Neural cell (in vitro differentiated cells): ENCODE data around the gene SPTB.

Experiments used
- EZH2 ChIP-seq: fragments of 200-600, 300-800 bp; shearing (Covaris generic), sonication (generic); IDR thresholded peaks from 2 replicates; pipeline ENCODE4 v1.6.1; 2014; ENCODE audit warnings: antibody characterized with exemption, low read length, borderline replicate concordance, mild to moderate bottlenecking; ENCODE audit not compliant: insufficient read depth, poor library complexity, severe bottlenecking
- REST ChIP-seq: IDR thresholded peaks from 2 replicates; pipeline ENCODE4 v1.6.1; 2012; ENCODE audit warnings: borderline replicate concordance
- SMC3 ChIP-seq: fragments of 450-650 bp; conservative IDR thresholded peaks from 2 replicates; pipeline ENCODE4 v1.6.1; 2014; ENCODE audit warnings: antibody characterized with exemption, mild to moderate bottlenecking, moderate library complexity; ENCODE audit not compliant: poor library complexity
- TF ChIP-seq, protein P1 (sequence below): fragments of 450-650 bp; IDR thresholded peaks from 2 replicates; pipeline ENCODE4 v1.5.1; 2014; ENCODE audit warnings: antibody characterized with exemption, mild to moderate bottlenecking, moderate library complexity; ENCODE audit not compliant: poor library complexity, severe bottlenecking

DNA sequence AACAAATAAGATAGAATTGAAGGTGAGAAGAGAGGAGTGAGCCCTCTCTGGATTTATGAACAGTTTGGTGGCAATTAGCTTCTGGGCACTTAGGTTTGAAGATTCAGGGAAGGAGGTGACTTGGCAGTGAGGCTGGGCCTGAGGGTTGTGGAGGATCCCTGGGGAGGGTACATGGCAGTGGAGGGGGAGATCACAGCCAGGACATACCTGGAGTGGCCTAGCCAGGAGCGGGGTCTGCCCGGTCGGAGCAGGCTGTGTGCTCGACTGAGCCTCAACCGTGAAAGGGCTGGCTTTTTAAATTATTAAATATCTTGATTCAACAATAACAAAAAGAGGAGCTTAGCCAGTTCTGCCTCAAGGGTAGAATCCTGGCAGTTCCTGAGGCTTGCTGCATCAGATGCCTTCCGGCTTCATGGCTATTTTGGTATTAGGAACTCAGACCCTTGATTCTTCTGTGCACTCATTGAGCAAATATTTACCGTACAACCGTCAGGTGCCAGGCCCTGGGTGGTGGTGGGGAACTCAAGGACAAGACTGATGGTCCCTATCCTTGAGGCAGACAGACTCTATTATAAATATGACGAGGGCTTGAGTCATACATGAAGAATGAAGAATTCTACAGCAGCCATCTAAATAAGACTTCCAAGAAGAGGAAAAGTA is 73.4 kb downstream of the SPTB start:
- no peak for TF ChIP-seq SMC3
- TF ChIP-seq, protein P1, sequence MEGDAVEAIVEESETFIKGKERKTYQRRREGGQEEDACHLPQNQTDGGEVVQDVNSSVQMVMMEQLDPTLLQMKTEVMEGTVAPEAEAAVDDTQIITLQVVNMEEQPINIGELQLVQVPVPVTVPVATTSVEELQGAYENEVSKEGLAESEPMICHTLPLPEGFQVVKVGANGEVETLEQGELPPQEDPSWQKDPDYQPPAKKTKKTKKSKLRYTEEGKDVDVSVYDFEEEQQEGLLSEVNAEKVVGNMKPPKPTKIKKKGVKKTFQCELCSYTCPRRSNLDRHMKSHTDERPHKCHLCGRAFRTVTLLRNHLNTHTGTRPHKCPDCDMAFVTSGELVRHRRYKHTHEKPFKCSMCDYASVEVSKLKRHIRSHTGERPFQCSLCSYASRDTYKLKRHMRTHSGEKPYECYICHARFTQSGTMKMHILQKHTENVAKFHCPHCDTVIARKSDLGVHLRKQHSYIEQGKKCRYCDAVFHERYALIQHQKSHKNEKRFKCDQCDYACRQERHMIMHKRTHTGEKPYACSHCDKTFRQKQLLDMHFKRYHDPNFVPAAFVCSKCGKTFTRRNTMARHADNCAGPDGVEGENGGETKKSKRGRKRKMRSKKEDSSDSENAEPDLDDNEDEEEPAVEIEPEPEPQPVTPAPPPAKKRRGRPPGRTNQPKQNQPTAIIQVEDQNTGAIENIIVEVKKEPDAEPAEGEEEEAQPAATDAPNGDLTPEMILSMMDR, result no peak
- TF ChIP-seq EZH2, result no peak
- TF ChIP-seq REST, result no peak
